T-helper 2 cell treated with Interferon-gamma antibody and Interleukin-4, amounts not matched to agents 5 μg/mL and 100 μg/mL, for 36 hours (primary cell): ENCODE data around the gene SYPL1.
A peak's percentile ranks its signal among the peaks of the same experiment; 100 is the strongest.
"Not testable (repeated sequence)": the region's sequence is repeated elsewhere in the genome, so short reads cannot be mapped to it uniquely, and the experiment has no call there.

ENCODE experiments used
- DNase-seq: peaks from one replicate; pipeline ENCODE4 v3.0.0; 2021; ENCODE audit warnings: low spot score
- H3K27ac Mint-ChIP-seq: one replicate; pipeline ENCODE4 v1.8.0; 2021; ENCODE audit warnings: mild to moderate bottlenecking, mixed read lengths
- H3K27me3 Mint-ChIP-seq: one replicate; pipeline ENCODE4 v1.8.0; 2021; ENCODE audit warnings: low read depth, mixed read lengths
- H3K36me3 Mint-ChIP-seq: one replicate; pipeline ENCODE4 v1.8.0; 2021; ENCODE audit warnings: low read depth, mixed read lengths
- H3K4me1 Mint-ChIP-seq: one replicate; pipeline ENCODE4 v1.8.0; 2021; ENCODE audit warnings: low read depth, mixed read lengths
- H3K4me3 Mint-ChIP-seq: one replicate; pipeline ENCODE4 v1.8.0; 2022; ENCODE audit warnings: mild to moderate bottlenecking, moderate library complexity, mixed read lengths
- H3K9me3 Mint-ChIP-seq: one replicate; pipeline ENCODE4 v1.8.0; 2021; ENCODE audit warnings: mixed read lengths

The SYPL1 gene

GRCh38 chr7:106112118-106112971 lies at the start of gene SYPL1:
Gene SYPL1, minus strand, starts transcription at chr7:106112312. Its CDS starts 104 bp downstream, at chr7:106112208.
- no peaks in the 10 kb centered on the region for H3K27me3 Mint-ChIP-seq
- DNase-seq = peak; percentile 88
- peaks cover 15% of the 10 kb centered on the region for H3K36me3 Mint-ChIP-seq
- H3K4me1 Mint-ChIP-seq = peaks cover 44% of the 10 kb centered on the region
- H3K4me3 Mint-ChIP-seq = peak within 1 kb of the TSS; percentile 92
- no peaks in the 10 kb centered on the region for H3K9me3 Mint-ChIP-seq
- peak within 1 kb of the TSS; percentile 93 for H3K27ac Mint-ChIP-seq

- Mint-ChIP-seq H3K27me3 (peaks cover 45% of the 10 kb centered on the region), H3K27ac (no peak overlapping the region), H3K9me3 (no peaks in the 10 kb centered on the region), H3K36me3 (no peaks in the 10 kb centered on the region), H3K4me1 (peaks cover 15% of the 10 kb centered on the region), H3K4me3 (no peak overlapping the region)
- DNase-seq = no peak
Measured at GRCh38 chr7:106155027-106155426, 42.9 kb upstream of the SYPL1 start.

- H3K4me3 Mint-ChIP-seq = no peak overlapping the region
- H3K27me3 Mint-ChIP-seq = peaks cover 35% of the 10 kb centered on the region
- H3K27ac Mint-ChIP-seq = no peak overlapping the region
Measured at GRCh38 chr7:106153891-106154449, 41.9 kb upstream of the SYPL1 start.

GRCh38 chr7:106152313-106152665 lies 40.2 kb upstream of the SYPL1 start:
- H3K27me3 Mint-ChIP-seq = peaks cover 27% of the 10 kb centered on the region
- H3K4me1 Mint-ChIP-seq = peaks cover 17% of the 10 kb centered on the region
- H3K4me3 Mint-ChIP-seq = no peak overlapping the region
- DNase-seq = no peak
- H3K36me3 Mint-ChIP-seq = no peaks in the 10 kb centered on the region
- no peak overlapping the region for H3K27ac Mint-ChIP-seq
- H3K9me3 Mint-ChIP-seq = no peaks in the 10 kb centered on the region

More at GRCh38 chr7:106153891-106154449, 41.9 kb upstream of the SYPL1 start:
- peak; percentile 56 for DNase-seq
- Mint-ChIP-seq H3K36me3 (no peaks in the 10 kb centered on the region), H3K9me3 (no peaks in the 10 kb centered on the region), H3K4me1 (peaks cover 15% of the 10 kb centered on the region)

- DNase-seq = no peak
- H3K36me3 Mint-ChIP-seq = no peaks in the 10 kb centered on the region
- H3K27ac Mint-ChIP-seq = no peak overlapping the region
- H3K4me1 Mint-ChIP-seq = peaks cover 17% of the 10 kb centered on the region
- H3K9me3 Mint-ChIP-seq = no peaks in the 10 kb centered on the region
- peaks cover 25% of the 10 kb centered on the region for H3K27me3 Mint-ChIP-seq
- no peak overlapping the region for H3K4me3 Mint-ChIP-seq
Measured at GRCh38 chr7:106151459-106152312, 39.6 kb upstream of the SYPL1 start.

GRCh38 chr7:106143711-106144337 lies 31.7 kb upstream of the SYPL1 start:
- Mint-ChIP-seq H3K4me3 (no peak overlapping the region), H3K27me3 (peaks cover 27% of the 10 kb centered on the region), H3K9me3 (no peaks in the 10 kb centered on the region), H3K4me1 (peaks cover 2% of the 10 kb centered on the region), H3K27ac (no peak overlapping the region), H3K36me3 (no peaks in the 10 kb centered on the region)
- DNase-seq = no peak

- H3K27ac Mint-ChIP-seq = no peak overlapping the region
- no peak for DNase-seq
- H3K4me3 Mint-ChIP-seq = no peak overlapping the region
- H3K27me3 Mint-ChIP-seq = peaks cover 30% of the 10 kb centered on the region
- H3K9me3 Mint-ChIP-seq = no peaks in the 10 kb centered on the region
- H3K4me1 Mint-ChIP-seq = no peaks in the 10 kb centered on the region
- no peaks in the 10 kb centered on the region for H3K36me3 Mint-ChIP-seq
Measured at GRCh38 chr7:106142136-106142535, 30.0 kb upstream of the SYPL1 start.

GRCh38 chr7:106140406-106141173 lies 28.5 kb upstream of the SYPL1 start:
- Mint-ChIP-seq H3K4me3 (no peak overlapping the region), H3K36me3 (no peaks in the 10 kb centered on the region), H3K4me1 (no peaks in the 10 kb centered on the region), H3K27me3 (peaks cover 35% of the 10 kb centered on the region), H3K9me3 (no peaks in the 10 kb centered on the region), H3K27ac (no peak overlapping the region)
- no peak for DNase-seq

- no peaks in the 10 kb centered on the region for H3K4me1 Mint-ChIP-seq
- H3K9me3 Mint-ChIP-seq = no peaks in the 10 kb centered on the region
- H3K4me3 Mint-ChIP-seq = no peak overlapping the region
- no peaks in the 10 kb centered on the region for H3K36me3 Mint-ChIP-seq
- H3K27me3 Mint-ChIP-seq = peaks cover 38% of the 10 kb centered on the region
- no peak for DNase-seq
- no peak overlapping the region for H3K27ac Mint-ChIP-seq
Measured at GRCh38 chr7:106139265-106140251, 27.4 kb upstream of the SYPL1 start.

GRCh38 chr7:106138776-106139175 lies 26.7 kb upstream of the SYPL1 start:
- Mint-ChIP-seq H3K4me1 (no peaks in the 10 kb centered on the region), H3K4me3 (no peak overlapping the region), H3K27me3 (peaks cover 41% of the 10 kb centered on the region), H3K36me3 (no peaks in the 10 kb centered on the region), H3K9me3 (no peaks in the 10 kb centered on the region), H3K27ac (no peak overlapping the region)
- DNase-seq = no peak

GRCh38 chr7:106138181-106138580 lies 26.1 kb upstream of the SYPL1 start:
- DNase-seq, H3K27ac Mint-ChIP-seq, H3K36me3 Mint-ChIP-seq, H3K4me3 Mint-ChIP-seq, H3K4me1 Mint-ChIP-seq, H3K9me3 Mint-ChIP-seq: not testable (repeated sequence)
- peaks cover 45% of the 10 kb centered on the region for H3K27me3 Mint-ChIP-seq

GRCh38 chr7:106134241-106134640 lies 22.1 kb upstream of the SYPL1 start:
- Mint-ChIP-seq H3K4me3 (no peak overlapping the region), H3K27me3 (peaks cover 43% of the 10 kb centered on the region), H3K27ac (no peak overlapping the region), H3K4me1 (no peaks in the 10 kb centered on the region), H3K36me3 (no peaks in the 10 kb centered on the region), H3K9me3 (no peaks in the 10 kb centered on the region)
- DNase-seq = no peak
